Lung (tissue), 12 donors: ENCODE results near the gene EPHA1. TPM values are rescaled to one million over a fixed set of nuclear protein-coding genes. Genes with fewer than 3 reads are reported as not detected.

Experiments
- ATAC-seq: fragments of 200-7000 bp; cut with Tn5 transposase; one replicate; pipeline ENCODE4 v1.9.1; 2020; ENCODE audit warnings: moderate number of reproducible peaks; ENCODE audit not compliant: insufficient read depth, low FRiP score
- DNase-seq, 3 donors: peaks; one replicate each; pipeline ENCODE4 v3.0.0-alpha.2; 2013 to 2017
- H3K27ac ChIP-seq, 2 donors: one replicate each; pipeline ENCODE4 v1.5.1; 2013; ENCODE audit warnings: mild to moderate bottlenecking in 2 of 2, moderate library complexity in 2 of 2, control low read depth in 1 of 2, inconsistent platforms in 1 of 2, low read depth in 1 of 2, low read length in 1 of 2
- H3K27me3 ChIP-seq, 3 donors: one replicate each; pipeline ENCODE4 v1.5.1; 2013; ENCODE audit warnings: low read length in 2 of 3; ENCODE audit not compliant: control insufficient read depth in 3 of 3, insufficient read depth in 3 of 3
- H3K36me3 ChIP-seq, 4 donors: one replicate each; pipeline ENCODE4 v1.5.1; 2013; ENCODE audit warnings: low read length in 4 of 4, mild to moderate bottlenecking in 1 of 4, moderate library complexity in 1 of 4; ENCODE audit not compliant: control insufficient read depth in 4 of 4, insufficient read depth in 4 of 4
- H3K4me1 ChIP-seq, 5 donors: one replicate each; pipeline ENCODE4 v1.5.1; 2013; ENCODE audit warnings: low read length in 5 of 5, mild to moderate bottlenecking in 2 of 5, moderate library complexity in 1 of 5; ENCODE audit not compliant: control insufficient read depth in 5 of 5, insufficient read depth in 5 of 5
- H3K4me3 ChIP-seq: one replicate; pipeline ENCODE4 v1.5.1; 2013; ENCODE audit warnings: mild to moderate bottlenecking, control low read depth, moderate library complexity
- H3K9ac ChIP-seq, 2 donors: one replicate each; pipeline ENCODE4 v1.5.1; 2013; ENCODE audit warnings: low read length in 2 of 2, control low read depth in 1 of 2; ENCODE audit not compliant: insufficient read depth in 1 of 2
- H3K9me3 ChIP-seq, 4 donors: one replicate each; pipeline ENCODE4 v1.5.1; 2013; ENCODE audit warnings: low read length in 3 of 4, mild to moderate bottlenecking in 1 of 4, moderate library complexity in 1 of 4; ENCODE audit not compliant: control insufficient read depth in 4 of 4, insufficient read depth in 3 of 4
- WGBS, 2 donors: extraction: QIAGEN DNeasy Blood & Tissue Kit; methylation state at CpG; one replicate each; pipeline ENCODE4 v1.1.7; 2013; 5-methylcytosine and 5-hydroxymethylcytosine counted together
- polyA plus RNA-seq, 2 donors: library from polyadenylated mRNA; stranded (reverse); fragments of 200-250 nt; gene quantifications; one replicate each; pipeline ENCODE4 v1.2.1, GENCODE V29; 2013
- total RNA-seq, 2 donors: library from RNA; depleted of rRNA in 1 of 2; stranded (reverse); fragments of >200 nt in 1 of 2; gene quantifications; one replicate each; pipeline ENCODE4 v1.2.1, GENCODE V29; 2014 to 2021
- TF ChIP-seq, protein P1 (sequence below): IDR thresholded peaks from 2 replicates; pipeline ENCODE4 v1.5.1; 2012; ENCODE audit warnings: mild to moderate bottlenecking; ENCODE audit errors: control extremely low read depth, extremely low read depth
- donor health status: control.
- donor health status: control.
- donor health status: Bipolar disorder and iron deficiency.
- donor health status: healthy.
- donor health status: DM: yes; HTN: yes; CAD: no.

The EPHA1 gene
- total and polyA plus RNA-seq, 4 donors: 4.2 to 13.3 (median 5.9) TPM

DNA sequence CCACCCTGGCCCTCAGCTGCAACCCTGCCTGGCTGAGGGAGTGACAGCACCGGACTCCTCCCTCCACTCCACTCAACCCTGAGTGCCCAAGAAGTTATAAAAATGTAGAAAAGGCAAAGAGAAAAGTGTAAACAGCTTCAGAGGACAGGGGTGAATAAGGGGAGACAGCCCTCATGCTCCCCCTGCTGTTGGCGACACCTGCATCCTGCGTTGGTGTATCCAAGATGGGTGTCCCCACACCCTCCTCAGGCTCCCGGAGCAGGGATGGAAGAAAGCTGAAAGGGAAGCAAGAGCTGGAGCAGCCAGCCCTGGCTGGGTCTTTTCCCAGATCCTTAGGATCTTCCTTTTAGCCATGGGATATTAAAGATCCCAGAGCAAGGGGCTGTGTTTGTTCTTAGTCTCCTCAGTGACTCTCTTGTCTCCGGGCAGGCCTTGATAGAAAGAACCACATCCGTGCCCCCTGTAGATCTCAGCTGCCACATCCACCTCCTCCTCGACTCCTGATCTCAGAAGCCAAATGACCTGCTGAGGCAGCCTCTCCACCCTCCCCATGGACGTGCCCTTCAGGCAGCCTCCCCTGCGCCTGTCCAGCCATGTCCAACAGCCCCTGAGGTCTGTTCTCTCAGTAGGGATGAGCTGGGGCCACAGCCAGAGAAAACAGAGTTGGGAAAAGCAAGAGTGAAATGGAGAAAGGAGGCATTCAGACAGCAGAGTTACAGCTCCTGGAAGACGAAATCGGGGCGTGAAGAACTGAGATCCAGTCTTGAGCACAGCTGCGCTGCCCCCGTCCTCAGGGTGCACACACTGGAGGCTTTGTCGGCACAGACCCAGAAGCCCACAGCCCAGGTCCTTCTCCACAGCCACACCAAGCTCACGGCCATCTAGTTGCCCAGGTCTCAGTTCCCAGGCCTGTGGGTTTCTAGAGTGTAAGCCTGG is 52.9 kb downstream of the EPHA1 start:
- Histone ChIP-seq H3K27me3 (peaks cover 0 to 22% (median 3%) of the 10 kb centered on the region in 3 donors), H3K9me3 (peaks cover 0 to 3% (median 0%) of the 10 kb centered on the region in 4 donors), H3K9ac (no peak overlapping the region), H3K4me1 (no peaks in the 10 kb centered on the region), H3K27ac (no peak overlapping the region), H3K36me3 (no peaks in the 10 kb centered on the region), H3K4me3 (no peak overlapping the region)
- 88 to 95% methylated on average over 16 of the region's 16 CpGs for WGBS, 2 donors
- DNase-seq (peak in 1 of 3 donors; percentile 18), ATAC-seq (no peak)
- TF ChIP-seq, protein P1, sequence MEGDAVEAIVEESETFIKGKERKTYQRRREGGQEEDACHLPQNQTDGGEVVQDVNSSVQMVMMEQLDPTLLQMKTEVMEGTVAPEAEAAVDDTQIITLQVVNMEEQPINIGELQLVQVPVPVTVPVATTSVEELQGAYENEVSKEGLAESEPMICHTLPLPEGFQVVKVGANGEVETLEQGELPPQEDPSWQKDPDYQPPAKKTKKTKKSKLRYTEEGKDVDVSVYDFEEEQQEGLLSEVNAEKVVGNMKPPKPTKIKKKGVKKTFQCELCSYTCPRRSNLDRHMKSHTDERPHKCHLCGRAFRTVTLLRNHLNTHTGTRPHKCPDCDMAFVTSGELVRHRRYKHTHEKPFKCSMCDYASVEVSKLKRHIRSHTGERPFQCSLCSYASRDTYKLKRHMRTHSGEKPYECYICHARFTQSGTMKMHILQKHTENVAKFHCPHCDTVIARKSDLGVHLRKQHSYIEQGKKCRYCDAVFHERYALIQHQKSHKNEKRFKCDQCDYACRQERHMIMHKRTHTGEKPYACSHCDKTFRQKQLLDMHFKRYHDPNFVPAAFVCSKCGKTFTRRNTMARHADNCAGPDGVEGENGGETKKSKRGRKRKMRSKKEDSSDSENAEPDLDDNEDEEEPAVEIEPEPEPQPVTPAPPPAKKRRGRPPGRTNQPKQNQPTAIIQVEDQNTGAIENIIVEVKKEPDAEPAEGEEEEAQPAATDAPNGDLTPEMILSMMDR: no peak

DNA sequence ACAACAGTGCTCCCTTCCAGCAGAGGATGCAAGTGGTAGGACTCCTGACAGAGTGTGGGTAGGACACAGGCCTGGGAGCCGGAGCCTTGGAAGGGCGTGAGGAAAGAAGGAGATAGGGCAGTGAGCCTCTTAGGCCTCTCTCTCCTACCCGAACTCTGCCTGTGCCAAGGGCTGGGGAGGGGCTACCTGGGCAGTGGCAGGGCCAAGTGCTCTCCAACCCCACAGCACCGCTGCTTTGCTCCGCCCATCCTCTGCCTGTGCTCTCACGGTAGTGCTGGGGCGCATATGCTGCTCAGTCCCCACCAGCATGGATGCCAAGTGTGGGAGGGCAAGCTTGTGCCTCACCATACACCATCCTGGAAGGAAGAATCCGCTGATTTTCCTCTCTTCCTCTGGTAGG is 53.7 kb downstream of the EPHA1 start:
- WGBS, 2 donors: 65 to 83% methylated on average over 6 to 8 of the region's 8 CpGs

GRCh38 chr7:143354376-143354775 is 54.3 kb downstream of the EPHA1 start:
- WGBS, 2 donors: 93% methylated on average over 8 of the region's 8 CpGs
- no peak overlapping the region for H3K9ac ChIP-seq

More for the DNA sequence above, 53.7 kb downstream of the EPHA1 start:
- DNase-seq: peak in 1 of 3 donors; percentile 24
- no peaks in the 10 kb centered on the region for H3K36me3 ChIP-seq
- TF ChIP-seq, protein P1: no peak
- ATAC-seq: no peak
- peaks cover 0 to 15% (median 3%) of the 10 kb centered on the region in 3 donors for H3K27me3 ChIP-seq
- no peak overlapping the region for H3K9ac ChIP-seq
- H3K4me1 ChIP-seq: no peaks in the 10 kb centered on the region
- no peak overlapping the region for H3K4me3 ChIP-seq
- H3K9me3 ChIP-seq: peaks cover 0 to 3% (median 0%) of the 10 kb centered on the region in 4 donors
- H3K27ac ChIP-seq: no peak overlapping the region

More at GRCh38 chr7:143354376-143354775, 54.3 kb downstream of the EPHA1 start:
- DNase-seq: no peak
- H3K36me3 ChIP-seq: no peaks in the 10 kb centered on the region
- peaks cover 0 to 3% (median 0%) of the 10 kb centered on the region in 4 donors for H3K9me3 ChIP-seq
- TF ChIP-seq, protein P1: no peak
- peaks cover 0 to 9% (median 0%) of the 10 kb centered on the region in 3 donors for H3K27me3 ChIP-seq
- no peak overlapping the region for H3K4me3 ChIP-seq
- H3K4me1 ChIP-seq: no peaks in the 10 kb centered on the region
- no peak for ATAC-seq
- H3K27ac ChIP-seq: no peak overlapping the region
